ENCODE data around the gene OSBPL9.

DNA sequence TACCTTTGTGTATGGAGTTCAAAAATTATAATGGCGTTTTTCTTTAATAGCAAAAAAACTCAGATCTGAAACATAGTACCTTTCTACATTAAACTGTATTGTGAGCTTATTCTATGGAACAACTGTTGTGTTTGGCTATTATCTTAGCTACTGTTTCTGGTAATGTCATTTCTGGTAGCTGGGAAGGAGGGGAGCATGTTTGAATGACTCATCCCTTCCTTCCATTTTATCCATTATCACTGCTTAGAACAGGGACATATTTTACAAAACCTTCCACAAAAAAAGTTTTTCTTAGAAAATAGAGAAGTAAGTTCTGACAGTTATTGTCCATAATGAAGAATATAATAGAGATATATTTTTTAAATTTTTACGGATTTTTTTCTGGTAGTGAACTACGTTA lies 133.3 kb downstream of the OSBPL9 start:
- TF ChIP-seq, protein P1, sequence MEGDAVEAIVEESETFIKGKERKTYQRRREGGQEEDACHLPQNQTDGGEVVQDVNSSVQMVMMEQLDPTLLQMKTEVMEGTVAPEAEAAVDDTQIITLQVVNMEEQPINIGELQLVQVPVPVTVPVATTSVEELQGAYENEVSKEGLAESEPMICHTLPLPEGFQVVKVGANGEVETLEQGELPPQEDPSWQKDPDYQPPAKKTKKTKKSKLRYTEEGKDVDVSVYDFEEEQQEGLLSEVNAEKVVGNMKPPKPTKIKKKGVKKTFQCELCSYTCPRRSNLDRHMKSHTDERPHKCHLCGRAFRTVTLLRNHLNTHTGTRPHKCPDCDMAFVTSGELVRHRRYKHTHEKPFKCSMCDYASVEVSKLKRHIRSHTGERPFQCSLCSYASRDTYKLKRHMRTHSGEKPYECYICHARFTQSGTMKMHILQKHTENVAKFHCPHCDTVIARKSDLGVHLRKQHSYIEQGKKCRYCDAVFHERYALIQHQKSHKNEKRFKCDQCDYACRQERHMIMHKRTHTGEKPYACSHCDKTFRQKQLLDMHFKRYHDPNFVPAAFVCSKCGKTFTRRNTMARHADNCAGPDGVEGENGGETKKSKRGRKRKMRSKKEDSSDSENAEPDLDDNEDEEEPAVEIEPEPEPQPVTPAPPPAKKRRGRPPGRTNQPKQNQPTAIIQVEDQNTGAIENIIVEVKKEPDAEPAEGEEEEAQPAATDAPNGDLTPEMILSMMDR (conservative IDR thresholded peaks at IDR 0.05; ENCODE audit: low read length), result no peak
- no peak for TF ChIP-seq EZH2phosphoT487 (IDR thresholded peaks at IDR 0.05; ENCODE audit: borderline replicate concordance, low read depth, low read length)

Data from OCI-LY7 (cell line).